OCI-LY3 (cell line): ENCODE results near the gene FRMD4A.

ENCODE experiments used
- H2AFZ ChIP-seq: fragments of 200-600, 300-600 bp; shearing (Covaris generic); 2 replicates; pipeline ENCODE4 v1.6.0; 2014; ENCODE audit warnings: antibody characterized with exemption, low read depth, low read length
- H3K27ac ChIP-seq: fragments of 200-600, 300-600 bp; sonication (generic); 2 replicates; pipeline ENCODE4 v1.5.1; 2014; ENCODE audit warnings: mild to moderate bottlenecking, low read length, moderate library complexity, mixed read lengths
- H3K27me3 ChIP-seq: fragments of 200-600, 300-600 bp; sonication (generic); 2 replicates; pipeline ENCODE4 v1.6.1; 2014; ENCODE audit warnings: low read depth, low read length, mixed read lengths
- H3K36me3 ChIP-seq: fragments of 200-600, 300-600 bp; sonication (generic); replicated peaks from 2 replicates; pipeline ENCODE3; 2014; ENCODE audit warnings: low read depth, low read length, mixed read lengths
- H3K4me1 ChIP-seq: fragments of 300-600, 200-600 bp; sonication (generic); 2 replicates; pipeline ENCODE4 v1.6.1; 2014; ENCODE audit warnings: low read length, mixed read lengths
- H3K4me2 ChIP-seq: fragments of 200-600, 300-600 bp; sonication (generic); 2 replicates; pipeline ENCODE4 v1.6.1; 2014; ENCODE audit warnings: low read length, mixed read lengths
- H3K4me3 ChIP-seq: fragments of 300-600, 200-600 bp; sonication (generic); 2 replicates; pipeline ENCODE4 v1.5.1; 2014; ENCODE audit warnings: antibody characterized with exemption, mild to moderate bottlenecking, low read length, moderate library complexity
- H3K79me2 ChIP-seq: fragments of 300-600, 200-600 bp; shearing (Covaris generic); 2 replicates; pipeline ENCODE4 v1.6.1; 2014; ENCODE audit warnings: mild to moderate bottlenecking, low read length, mixed read lengths
- H3K9ac ChIP-seq: fragments of 300-600, 200-600 bp; shearing (Covaris generic); 2 replicates; pipeline ENCODE4 v1.6.0; 2014; ENCODE audit warnings: mild to moderate bottlenecking, low read length, moderate library complexity
- H3K9me3 ChIP-seq: fragments of 200-600, 300-600 bp; shearing (Covaris generic); 2 replicates; pipeline ENCODE4 v1.6.1; 2014; ENCODE audit warnings: low read length, mixed read lengths; ENCODE audit not compliant: insufficient read depth
- H4K20me1 ChIP-seq: fragments of 200-600, 300-600 bp; sonication (generic); 2 replicates; pipeline ENCODE4 v1.6.1; 2016; ENCODE audit warnings: low read length, mixed read lengths; ENCODE audit not compliant: insufficient read depth
- CTCF ChIP-seq: fragments of 200-600, 300-600 bp; sonication (generic); IDR thresholded peaks from 2 replicates; pipeline ENCODE4 v1.5.1; 2014; ENCODE audit warnings: antibody characterized with exemption, low read length, low read depth
- EZH2phosphoT487 ChIP-seq: fragments of 200-600 bp; shearing (Covaris generic); IDR thresholded peaks from 2 replicates; pipeline ENCODE4 v1.6.1; 2018; ENCODE audit warnings: antibody characterized with exemption, mixed run types, low read depth

FRMD4A gene

GRCh38 chr10:13715100-13715499 lies 615.6 kb downstream of the FRMD4A start:
- Histone ChIP-seq H3K36me3 (no peaks in the 10 kb centered on the region), H3K27me3 (no peaks in the 10 kb centered on the region), H3K79me2 (no peaks in the 10 kb centered on the region), H2AFZ (no peak overlapping the region), H3K27ac (no peak overlapping the region), H3K4me1 (peaks cover 70% of the 10 kb centered on the region), H3K9ac (no peak overlapping the region), H4K20me1 (no peaks in the 10 kb centered on the region), H3K4me3 (no peak overlapping the region), H3K9me3 (no peaks in the 10 kb centered on the region), H3K4me2 (no peak overlapping the region)
- TF ChIP-seq CTCF (no peak), EZH2phosphoT487 (no peak)

GRCh38 chr10:13712837-13713581 lies 617.7 kb downstream of the FRMD4A start:
- no peaks in the 10 kb centered on the region for H3K27me3 ChIP-seq
- H3K4me1 ChIP-seq = peaks cover 66% of the 10 kb centered on the region
- no peaks in the 10 kb centered on the region for H3K36me3 ChIP-seq
- peak overlapping the region; percentile 64 for H3K4me3 ChIP-seq
- peak overlapping the region; percentile 84 for H3K4me2 ChIP-seq
- no peaks in the 10 kb centered on the region for H3K9me3 ChIP-seq
- peaks cover 7% of the 10 kb centered on the region for H3K79me2 ChIP-seq
- H3K9ac ChIP-seq = peak overlapping the region; percentile 86
- no peak overlapping the region for H2AFZ ChIP-seq
- TF ChIP-seq EZH2phosphoT487 (no peak), CTCF (no peak)
- H3K27ac ChIP-seq = peak overlapping the region; percentile 100
- H4K20me1 ChIP-seq = no peaks in the 10 kb centered on the region

- peak overlapping the region; percentile 84 for H3K4me2 ChIP-seq
- no peaks in the 10 kb centered on the region for H3K9me3 ChIP-seq
- H2AFZ ChIP-seq = no peak overlapping the region
- H3K79me2 ChIP-seq = peaks cover 13% of the 10 kb centered on the region
- no peaks in the 10 kb centered on the region for H3K36me3 ChIP-seq
- H3K27ac ChIP-seq = peak overlapping the region; percentile 100
- H3K27me3 ChIP-seq = no peaks in the 10 kb centered on the region
- H4K20me1 ChIP-seq = no peaks in the 10 kb centered on the region
- TF ChIP-seq CTCF = no peak
- TF ChIP-seq EZH2phosphoT487 = no peak
- H3K4me1 ChIP-seq = peaks cover 64% of the 10 kb centered on the region
- peak overlapping the region; percentile 86 for H3K9ac ChIP-seq
- peak overlapping the region; percentile 64 for H3K4me3 ChIP-seq
Observed at GRCh38 chr10:13712476-13712836, 618.3 kb downstream of the FRMD4A start.

GRCh38 chr10:13711291-13711690 lies 619.4 kb downstream of the FRMD4A start:
- Histone ChIP-seq H3K4me3 (peak overlapping the region; percentile 64), H4K20me1 (no peaks in the 10 kb centered on the region), H3K9ac (peak overlapping the region; percentile 86), H3K36me3 (no peaks in the 10 kb centered on the region), H2AFZ (no peak overlapping the region), H3K9me3 (no peaks in the 10 kb centered on the region), H3K79me2 (peaks cover 24% of the 10 kb centered on the region), H3K4me1 (peaks cover 58% of the 10 kb centered on the region), H3K4me2 (peak overlapping the region; percentile 84), H3K27ac (peak overlapping the region; percentile 100), H3K27me3 (no peaks in the 10 kb centered on the region)
- no peak for TF ChIP-seq EZH2phosphoT487
- no peak for TF ChIP-seq CTCF
